Measurements from ENCODE around the gene MYRF. TPM values are rescaled to one million over a fixed set of nuclear protein-coding genes. Genes with fewer than 3 reads are reported as not detected.

Gene MYRF
- total RNA-seq, 1 experiment from 2014 or later, result 15.3 TPM

DNA sequence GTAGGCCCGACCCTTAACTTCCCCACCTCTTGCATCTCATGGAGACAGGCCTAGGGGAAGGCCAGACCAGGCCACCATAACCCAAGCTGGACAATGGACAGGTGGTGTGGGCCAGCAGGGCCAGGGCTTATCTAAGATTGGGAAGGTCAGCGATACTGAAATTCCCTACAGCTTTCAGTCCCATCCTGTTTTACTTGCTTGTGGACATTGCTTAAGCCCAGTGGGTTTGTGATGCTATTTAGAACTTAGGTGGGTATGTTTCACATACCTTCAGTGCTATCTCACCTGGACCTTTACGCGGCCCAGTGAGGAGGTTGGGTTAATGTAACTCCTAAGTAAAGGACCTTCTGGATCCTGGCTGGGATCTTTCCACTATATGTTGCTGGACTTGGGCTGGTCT lies 77.4 kb downstream of the MYRF start:
- BruUV-seq (replicated peaks), result no TSS peak
- no peaks in the 10 kb centered on the region for H3F3A ChIP-seq (ENCODE audit: insufficient read depth, low read depth)
- no peak for DNase-seq
- POLR2A ChIA-PET (ENCODE audit: unreplicated experiment), result interaction anchor here (0.6 kb wide), 1 partner anchor 143 kb away, joined by 4 read pairs; no protein-coding TSS in a partner anchor
- no peak overlapping the region for H2AFZ ChIP-seq
- H3K27me3 ChIP-seq (ENCODE audit: insufficient read depth, low read depth), result no peaks in the 10 kb centered on the region
- H3K79me2 ChIP-seq (ENCODE audit: low read depth), result no peaks in the 10 kb centered on the region
- no peak for TF ChIP-seq EZH2 (IDR thresholded peaks at IDR 0.05; ENCODE audit: low read depth)
- TF ChIP-seq, protein P1, sequence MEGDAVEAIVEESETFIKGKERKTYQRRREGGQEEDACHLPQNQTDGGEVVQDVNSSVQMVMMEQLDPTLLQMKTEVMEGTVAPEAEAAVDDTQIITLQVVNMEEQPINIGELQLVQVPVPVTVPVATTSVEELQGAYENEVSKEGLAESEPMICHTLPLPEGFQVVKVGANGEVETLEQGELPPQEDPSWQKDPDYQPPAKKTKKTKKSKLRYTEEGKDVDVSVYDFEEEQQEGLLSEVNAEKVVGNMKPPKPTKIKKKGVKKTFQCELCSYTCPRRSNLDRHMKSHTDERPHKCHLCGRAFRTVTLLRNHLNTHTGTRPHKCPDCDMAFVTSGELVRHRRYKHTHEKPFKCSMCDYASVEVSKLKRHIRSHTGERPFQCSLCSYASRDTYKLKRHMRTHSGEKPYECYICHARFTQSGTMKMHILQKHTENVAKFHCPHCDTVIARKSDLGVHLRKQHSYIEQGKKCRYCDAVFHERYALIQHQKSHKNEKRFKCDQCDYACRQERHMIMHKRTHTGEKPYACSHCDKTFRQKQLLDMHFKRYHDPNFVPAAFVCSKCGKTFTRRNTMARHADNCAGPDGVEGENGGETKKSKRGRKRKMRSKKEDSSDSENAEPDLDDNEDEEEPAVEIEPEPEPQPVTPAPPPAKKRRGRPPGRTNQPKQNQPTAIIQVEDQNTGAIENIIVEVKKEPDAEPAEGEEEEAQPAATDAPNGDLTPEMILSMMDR (conservative IDR thresholded peaks at IDR 0.05), result no peak
- no peaks in the 10 kb centered on the region for H3K36me3 ChIP-seq (ENCODE audit: low read depth)
- CTCF ChIA-PET, result interaction anchor here (0.6 to 1.4 kb wide), 2 partner anchors 15 to 24 kb away, joined by 3 read pairs; no protein-coding TSS in a partner anchor
- H3K4me2 ChIP-seq, result no peak overlapping the region
- H3K27ac ChIP-seq, result no peak overlapping the region
- H3K9me2 ChIP-seq (ENCODE audit: insufficient read depth), result no peaks in the 10 kb centered on the region
- no peaks in the 10 kb centered on the region for H3K9me3 ChIP-seq (ENCODE audit: insufficient read depth, low read depth)
- no peaks in the 10 kb centered on the region for H4K20me1 ChIP-seq (ENCODE audit: insufficient read depth)
- no peak overlapping the region for H3K4me3 ChIP-seq
- intact Hi-C loops (cut with micrococcal nuclease; ENCODE audit: unreplicated experiment), result no loop called here
- 0 out of 2 replicates have a peak, but pooled peaks cover 5% of the 10 kb centered on the region for H3K4me1 ChIP-seq (replicated peaks; ENCODE audit: insufficient read depth)

DNA sequence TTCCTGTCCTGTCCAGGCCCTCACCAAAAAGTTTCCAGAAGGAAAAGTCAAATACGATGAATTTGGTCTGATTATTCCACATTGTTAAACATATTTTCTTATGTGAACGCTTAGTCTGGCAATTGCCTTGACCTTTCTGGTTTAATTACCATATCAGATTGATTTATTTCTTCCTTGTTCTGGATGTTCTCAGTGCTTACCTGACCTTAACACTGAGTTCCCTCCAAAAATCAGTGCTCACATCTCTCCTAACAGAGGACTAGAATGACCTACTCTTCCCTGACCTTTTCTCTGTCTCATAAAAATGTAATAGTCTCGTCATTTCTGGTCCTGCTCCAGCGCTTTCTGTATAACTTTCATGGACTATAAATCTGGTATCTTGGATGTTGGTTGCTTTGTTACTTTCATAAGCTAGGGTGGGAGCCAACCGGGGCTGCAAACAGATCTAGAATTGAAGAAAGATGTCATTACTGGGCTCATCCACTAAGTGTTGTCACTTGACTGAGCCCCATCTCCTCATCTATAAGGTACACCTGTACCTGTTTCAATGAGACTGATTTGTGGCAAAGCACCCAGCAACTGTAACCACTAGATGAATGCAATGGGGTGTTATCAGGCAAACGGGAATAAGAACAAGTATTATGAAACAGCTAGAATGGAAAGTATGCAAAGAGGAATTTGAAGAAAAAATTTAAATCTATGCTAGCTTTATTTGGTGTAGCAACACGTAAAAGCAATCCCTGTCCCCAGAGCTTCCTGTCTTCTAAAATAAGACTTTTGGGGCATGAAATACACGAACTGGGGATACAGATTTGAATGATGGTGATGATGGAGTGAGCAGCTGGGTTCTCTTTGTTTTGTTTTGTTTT lies 78.0 kb downstream of the MYRF start:
- TF ChIP-seq, protein P1 (conservative IDR thresholded peaks at IDR 0.05), result no peak
- no peak for TF ChIP-seq EZH2 (IDR thresholded peaks at IDR 0.05; ENCODE audit: low read depth)
- Histone ChIP-seq H3K9me3 (ENCODE audit: insufficient read depth, low read depth) (no peaks in the 10 kb centered on the region), H3K9me2 (ENCODE audit: insufficient read depth) (no peaks in the 10 kb centered on the region), H3K4me3 (no peak overlapping the region), H4K20me1 (ENCODE audit: insufficient read depth) (no peaks in the 10 kb centered on the region), H3K27me3 (ENCODE audit: insufficient read depth, low read depth) (no peaks in the 10 kb centered on the region), H3K79me2 (ENCODE audit: low read depth) (no peaks in the 10 kb centered on the region), H2AFZ (no peak overlapping the region), H3K4me2 (no peak overlapping the region), H3K36me3 (ENCODE audit: low read depth) (no peaks in the 10 kb centered on the region), H3F3A (ENCODE audit: insufficient read depth, low read depth) (no peaks in the 10 kb centered on the region), H3K27ac (no peak overlapping the region), H3K4me1 (replicated peaks; ENCODE audit: insufficient read depth) (0 out of 2 replicates have a peak, but pooled peaks cover 5% of the 10 kb centered on the region)
- ChIA-PET POLR2A (ENCODE audit: unreplicated experiment) (interaction anchor here (0.6 to 0.7 kb wide), 2 partner anchors 16 to 142 kb away, joined by 4 read pairs; no protein-coding TSS in a partner anchor), CTCF (interaction anchor here (1.4 kb wide), 1 partner anchor 16 kb away, joined by 3 read pairs; no protein-coding TSS in a partner anchor)
- intact Hi-C loops (cut with micrococcal nuclease; ENCODE audit: unreplicated experiment), result no loop called here
- BruUV-seq (replicated peaks), result no TSS peak
- DNase-seq, result no peak

DNA sequence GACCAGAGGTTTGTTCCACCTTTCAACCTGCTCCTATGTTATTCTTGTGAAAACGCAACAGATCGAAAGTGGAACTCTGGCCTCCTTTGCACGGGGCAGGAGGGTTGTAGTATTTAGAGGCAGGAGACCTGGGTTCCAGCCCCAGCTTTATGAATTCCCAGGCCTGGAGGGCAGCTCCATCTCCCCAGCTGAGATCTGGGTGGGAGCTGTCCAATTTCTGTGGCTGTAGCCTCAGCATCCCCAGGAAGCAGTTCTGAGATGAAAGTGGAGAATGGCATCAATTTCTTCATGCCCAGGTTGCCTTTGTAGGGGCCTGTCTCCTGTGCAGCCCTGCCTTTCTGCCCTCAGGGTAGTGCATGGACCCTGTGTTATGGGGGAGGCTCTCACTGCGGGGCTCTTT lies 79.8 kb downstream of the MYRF start:
- no TSS peak for BruUV-seq (replicated peaks)
- TF ChIP-seq, protein P1 (conservative IDR thresholded peaks at IDR 0.05), result no peak
- TF ChIP-seq EZH2 (IDR thresholded peaks at IDR 0.05; ENCODE audit: low read depth), result no peak
- no peak overlapping the region for H3K4me3 ChIP-seq
- intact Hi-C loops (cut with micrococcal nuclease; ENCODE audit: unreplicated experiment), result no loop called here
- no peaks in the 10 kb centered on the region for H3K9me2 ChIP-seq (ENCODE audit: insufficient read depth)
- H3K27ac ChIP-seq, result no peak overlapping the region
- no peaks in the 10 kb centered on the region for H3K79me2 ChIP-seq (ENCODE audit: low read depth)
- no peaks in the 10 kb centered on the region for H3K36me3 ChIP-seq (ENCODE audit: low read depth)
- no peaks in the 10 kb centered on the region for H3K9me3 ChIP-seq (ENCODE audit: insufficient read depth, low read depth)
- POLR2A ChIA-PET (ENCODE audit: unreplicated experiment), result interaction anchor here (0.6 kb wide), 1 partner anchor 139 kb away, joined by 5 read pairs; no protein-coding TSS in a partner anchor
- H2AFZ ChIP-seq, result no peak overlapping the region
- H3F3A ChIP-seq (ENCODE audit: insufficient read depth, low read depth), result no peaks in the 10 kb centered on the region
- CTCF ChIA-PET, result no interaction called here
- 0 out of 2 replicates have a peak, but pooled peaks cover 5% of the 10 kb centered on the region for H3K4me1 ChIP-seq (replicated peaks; ENCODE audit: insufficient read depth)
- H4K20me1 ChIP-seq (ENCODE audit: insufficient read depth), result no peaks in the 10 kb centered on the region
- no peak for DNase-seq
- no peaks in the 10 kb centered on the region for H3K27me3 ChIP-seq (ENCODE audit: insufficient read depth, low read depth)
- no peak overlapping the region for H3K4me2 ChIP-seq

All from PC-9 (cell line).